Measurements from ENCODE around the gene NME5. TPM values are rescaled to one million over a fixed set of nuclear protein-coding genes. Genes with fewer than 3 reads are reported as not detected.

Gene NME5
- total RNA-seq, 1 donor from 2014 or later = 13.0 TPM

DNA sequence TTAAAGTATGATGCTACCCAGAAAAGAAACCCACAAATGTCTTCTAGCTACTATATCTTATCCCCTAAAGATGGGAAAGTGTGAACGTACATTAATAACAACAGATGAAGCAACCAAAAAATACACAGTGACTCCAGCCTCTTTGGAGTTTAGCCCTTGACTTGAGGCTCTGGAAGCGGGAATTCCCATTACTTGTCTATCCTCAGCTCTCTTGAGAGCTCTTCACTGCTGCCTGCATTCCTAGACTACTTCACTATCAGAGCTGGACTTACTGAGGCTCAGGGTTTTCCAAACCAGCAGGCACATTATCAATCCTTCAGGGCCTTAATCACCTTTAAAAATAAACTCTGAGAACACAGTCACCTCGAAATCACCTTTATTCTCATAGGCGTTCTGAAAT, 1.0 kb upstream of the NME5 start:
- DNase-seq (ENCODE audit: low spot score in 2 of 2) = no peak
- FAIRE-seq = no peak

DNA sequence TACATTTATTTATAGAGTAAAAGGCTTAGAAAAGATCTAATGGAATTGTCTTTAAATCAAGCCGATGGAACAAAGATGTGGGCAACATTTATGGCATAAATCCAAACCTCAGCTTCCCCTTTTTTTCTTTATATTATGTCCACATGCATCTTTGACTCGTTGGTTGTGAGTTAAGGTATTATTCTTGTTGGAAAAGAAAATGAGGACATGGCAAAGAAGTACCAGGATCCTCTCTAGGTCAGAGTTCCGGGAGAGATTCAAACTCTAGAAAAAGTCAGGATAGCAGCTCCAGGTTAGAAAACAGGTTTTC, 508 bp upstream of the NME5 start:
- DNase-seq (ENCODE audit: low spot score in 2 of 2) (no peak), FAIRE-seq (no peak)

DNA sequence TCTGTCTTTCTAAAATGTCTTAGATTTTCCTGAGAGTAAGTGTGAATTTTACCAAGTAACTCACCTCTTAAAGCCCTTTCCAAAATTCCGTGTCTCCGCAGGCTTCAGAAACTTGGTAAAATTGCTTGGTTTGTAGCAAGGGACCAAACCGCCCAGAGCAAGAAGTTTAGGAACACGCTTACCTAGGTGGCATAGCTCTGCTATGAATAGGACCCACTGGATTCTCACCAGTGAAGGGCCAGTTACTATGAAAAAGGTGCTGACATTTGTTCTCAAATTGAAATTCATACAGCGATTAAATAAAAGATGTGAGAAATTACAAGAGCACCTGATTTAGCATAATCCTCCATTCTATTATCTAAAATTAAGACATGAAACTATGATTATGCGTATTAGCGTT, 6.7 kb downstream of the NME5 start:
- no peak for FAIRE-seq

DNA sequence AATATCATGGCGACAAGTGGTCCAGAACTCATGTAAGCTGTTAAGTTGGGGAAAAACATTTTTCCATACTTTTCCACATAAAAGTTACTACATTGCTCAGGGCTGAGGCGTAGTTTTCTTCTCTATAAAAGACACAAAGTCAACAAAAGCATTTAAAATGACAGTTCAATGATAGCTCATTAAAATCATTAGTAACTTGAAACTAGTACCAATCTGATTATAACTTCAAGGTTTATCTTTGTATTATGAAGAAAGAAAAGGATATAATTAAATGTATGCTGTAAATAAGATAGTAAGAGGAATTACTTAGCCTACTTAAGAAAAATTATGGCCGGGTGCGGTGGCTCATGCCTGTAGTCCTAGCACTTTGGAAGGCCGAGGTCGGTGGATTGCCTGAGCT, 9.9 kb downstream of the NME5 start:
- FAIRE-seq = no peak
- no peak for DNase-seq (ENCODE audit: low spot score in 2 of 2)

More for the DNA sequence above, 6.7 kb downstream of the NME5 start:
- no peak for DNase-seq (ENCODE audit: low spot score in 2 of 2)

DNA sequence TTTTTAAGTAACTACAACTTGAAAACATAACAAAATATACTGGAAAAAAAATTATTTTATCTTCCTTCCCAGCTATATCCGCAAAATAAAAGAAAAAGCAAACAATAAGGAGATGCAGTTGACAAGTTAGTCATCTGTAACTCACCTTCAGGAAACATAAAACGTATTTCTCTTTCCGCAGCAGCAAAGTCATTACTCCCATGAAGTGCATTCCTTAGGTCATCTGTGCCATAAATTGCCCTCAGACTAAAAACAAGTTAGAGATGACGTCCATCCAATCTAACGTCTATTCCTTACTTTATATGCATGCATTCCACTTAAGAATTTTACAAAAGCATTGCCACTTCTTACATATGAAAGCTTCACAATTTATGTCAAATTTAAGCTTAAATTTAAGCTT, 10.9 kb downstream of the NME5 start:
- FAIRE-seq = no peak

DNA sequence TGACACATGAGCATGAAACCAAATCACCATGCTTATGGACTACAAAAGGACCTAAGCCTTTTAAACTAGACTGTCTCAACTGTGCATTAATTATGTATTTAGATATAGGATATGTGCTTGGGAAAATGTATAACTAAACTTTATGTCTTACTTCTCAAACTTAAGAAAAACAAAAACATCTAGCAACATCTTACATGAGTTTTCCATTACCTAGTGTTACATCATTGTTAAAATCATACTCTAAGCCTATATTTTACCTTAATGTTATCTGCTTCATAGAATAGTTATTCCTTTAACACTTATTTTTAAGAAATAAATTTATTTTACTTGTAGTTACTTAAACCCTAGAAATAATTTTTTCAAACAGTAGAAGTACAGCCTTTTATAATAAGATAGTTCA, 24.0 kb downstream of the NME5 start:
- DNase-seq (ENCODE audit: low spot score in 2 of 2) = no peak
- FAIRE-seq = peak; percentile 30

More for the DNA sequence above, 10.9 kb downstream of the NME5 start:
- DNase-seq (ENCODE audit: low spot score in 2 of 2) = no peak

DNA sequence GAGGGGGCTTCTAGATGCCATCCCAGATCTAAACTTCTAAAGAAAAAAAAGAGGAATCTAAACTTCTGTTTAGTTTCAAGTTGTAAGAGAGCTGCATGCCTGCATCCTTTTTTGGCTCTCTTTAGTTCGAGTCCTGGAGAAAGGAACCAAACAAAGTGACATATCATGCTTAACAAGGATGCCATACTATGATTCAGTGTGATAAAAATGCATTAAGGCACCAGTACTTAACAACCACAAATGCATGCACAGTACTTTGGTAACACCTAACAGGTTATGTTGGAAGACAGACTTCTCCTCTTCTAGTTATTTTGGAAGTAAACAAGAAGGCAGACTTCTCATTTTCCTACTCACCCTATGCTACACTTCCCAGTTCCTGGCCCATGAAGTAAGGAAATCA, 27.3 kb downstream of the NME5 start:
- FAIRE-seq = no peak

DNA sequence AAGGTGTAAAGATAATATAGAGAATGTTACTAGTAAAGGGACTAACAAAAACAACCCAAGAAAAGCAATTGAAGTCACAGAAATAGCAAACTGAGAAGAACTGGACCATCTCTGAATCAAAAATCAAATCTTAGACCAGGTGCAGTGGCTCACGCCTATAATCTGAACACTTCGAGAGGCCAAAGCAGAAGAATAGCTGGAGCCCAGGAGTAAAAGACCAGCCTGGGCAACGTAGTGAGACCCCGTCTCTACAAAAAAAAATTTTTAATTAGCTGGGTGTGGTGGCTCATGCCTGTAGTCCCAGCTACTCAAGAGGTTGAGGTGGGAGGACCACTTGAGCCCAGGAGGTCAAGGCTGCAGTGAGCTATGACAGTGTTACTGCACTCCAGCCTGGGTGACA, 28.0 kb downstream of the NME5 start:
- no peak for DNase-seq (ENCODE audit: low spot score in 2 of 2)
- no peak for FAIRE-seq

More for the DNA sequence above, 27.3 kb downstream of the NME5 start:
- DNase-seq (ENCODE audit: low spot score in 2 of 2) = no peak

DNA sequence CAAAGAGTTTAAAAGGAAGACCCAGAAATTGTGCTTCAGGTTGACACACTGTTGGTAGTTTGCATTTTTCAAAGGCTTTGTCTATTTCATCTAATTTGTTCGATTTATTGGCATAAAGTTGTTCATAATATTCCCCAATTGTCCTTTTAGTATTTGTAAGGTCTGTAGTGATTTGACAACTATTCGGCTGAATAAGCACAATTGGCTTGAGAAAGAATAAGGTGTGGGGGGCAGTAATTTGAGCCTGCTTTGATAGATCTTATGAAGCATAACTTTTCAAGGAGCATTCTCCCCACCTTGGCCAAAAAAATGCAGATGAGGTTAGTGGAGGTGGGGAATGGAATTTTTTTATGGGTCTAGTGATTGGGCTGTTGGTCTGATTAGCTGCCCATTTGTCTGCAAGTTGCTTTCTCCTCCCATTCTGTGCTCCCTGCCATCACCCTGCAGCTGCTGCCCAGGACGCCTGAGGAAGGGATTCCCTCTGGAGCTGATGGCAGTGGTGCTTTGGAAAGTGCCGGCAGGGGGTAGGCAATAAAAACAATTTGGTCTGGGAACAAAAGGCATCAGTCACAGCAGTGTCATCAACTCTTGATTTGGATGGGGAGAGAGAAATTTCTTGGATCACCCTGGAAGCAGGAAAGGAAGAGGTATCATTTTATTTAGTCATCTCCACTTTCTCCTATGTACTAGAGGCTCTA, 28.8 kb downstream of the NME5 start:
- FAIRE-seq (no peak), DNase-seq (ENCODE audit: low spot score in 2 of 2) (no peak)

DNA sequence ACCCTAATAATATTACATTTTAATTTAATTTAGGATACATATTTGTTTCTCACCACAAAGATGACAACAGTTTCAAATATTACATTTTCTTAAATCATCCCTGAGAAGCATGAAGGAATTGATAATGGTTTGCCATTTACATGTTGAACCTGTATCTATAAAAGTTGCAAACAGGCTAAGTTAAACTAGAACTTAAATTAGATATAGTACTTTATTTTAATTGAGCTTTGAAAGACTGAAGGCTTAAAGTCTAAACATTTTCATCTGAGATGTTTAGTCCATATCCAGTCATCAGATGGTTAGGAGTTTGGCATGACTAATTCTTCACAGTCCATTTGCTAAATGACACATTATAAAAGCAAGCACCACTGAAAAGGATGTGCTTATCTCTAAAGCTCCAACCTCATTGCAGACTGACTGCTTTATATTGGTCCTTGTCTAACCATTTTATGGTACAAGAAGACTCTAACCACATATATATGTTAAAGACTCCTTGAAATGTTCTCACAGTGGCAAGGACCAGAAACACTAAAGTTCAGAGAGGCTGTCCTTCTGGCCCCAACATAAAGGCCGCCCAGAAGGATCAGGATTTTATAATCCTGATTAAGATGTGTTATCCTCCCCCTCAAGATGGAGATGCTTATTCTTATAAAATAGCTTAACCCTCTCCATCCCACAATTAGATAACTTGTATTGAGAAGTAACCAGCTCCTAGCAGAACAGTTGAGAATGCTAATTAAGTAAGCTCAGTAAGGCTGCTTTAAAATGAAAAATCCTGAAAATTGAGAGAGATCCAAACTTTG, 29.6 kb downstream of the NME5 start:
- DNase-seq (ENCODE audit: low spot score in 2 of 2) (no peak), FAIRE-seq (no peak)

DNA sequence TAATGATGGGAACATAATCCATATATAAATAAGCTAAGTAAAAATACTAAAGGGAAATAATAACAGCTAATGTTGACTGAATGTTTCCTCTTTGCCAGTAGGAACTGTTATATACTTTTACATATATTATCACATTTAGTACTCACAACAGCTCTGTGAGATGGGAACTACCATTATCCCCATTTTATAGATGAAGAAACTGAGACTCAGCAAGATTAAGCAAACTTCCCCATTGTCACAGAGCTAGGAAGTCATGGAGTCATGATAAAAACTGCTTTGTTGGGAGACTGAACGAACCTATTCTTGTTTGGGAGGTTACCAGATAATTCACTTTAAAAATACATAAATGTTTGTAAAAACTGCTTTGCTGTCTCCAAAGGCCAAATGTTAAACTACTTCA, 32.0 kb downstream of the NME5 start:
- DNase-seq (ENCODE audit: low spot score in 2 of 2) = no peak
- no peak for FAIRE-seq

DNA sequence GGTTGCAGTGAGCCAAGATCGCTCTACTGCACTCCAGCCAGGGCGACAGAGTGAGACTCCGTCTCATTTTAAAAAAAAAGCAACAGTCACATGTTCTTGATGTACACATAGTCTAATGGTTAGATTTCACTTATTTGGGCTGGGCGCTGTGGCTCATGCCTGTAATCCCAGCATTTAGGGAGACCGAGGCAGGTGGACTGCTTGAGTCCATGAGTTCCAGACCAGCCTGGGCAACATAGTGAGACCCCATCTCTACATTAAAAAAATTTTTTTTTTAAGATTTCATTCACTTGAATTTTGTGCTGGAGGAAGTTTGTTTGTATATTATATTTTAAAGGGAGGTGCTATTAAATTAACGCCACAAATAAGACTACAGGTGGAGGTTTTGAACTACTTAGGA, 33.5 kb downstream of the NME5 start:
- no peak for DNase-seq (ENCODE audit: low spot score in 2 of 2)
- FAIRE-seq = no peak

DNA sequence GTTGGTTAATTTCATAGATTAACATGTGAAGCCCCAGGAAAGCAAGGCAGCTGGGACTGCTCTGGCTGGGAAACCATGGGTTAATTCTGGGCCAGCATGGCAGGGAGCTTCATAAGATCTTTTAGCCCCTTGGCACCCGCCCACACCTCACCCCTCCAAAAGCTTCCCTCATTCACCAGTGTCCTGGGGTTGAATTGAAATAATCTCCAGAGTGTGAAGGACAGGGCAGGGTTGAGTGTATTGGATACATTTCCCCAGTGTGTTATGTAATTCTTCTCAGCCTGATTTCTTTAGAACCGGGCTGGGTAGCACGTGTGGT, 36.0 kb downstream of the NME5 start:
- no peak for FAIRE-seq
- DNase-seq (ENCODE audit: low spot score in 2 of 2) = no peak

DNA sequence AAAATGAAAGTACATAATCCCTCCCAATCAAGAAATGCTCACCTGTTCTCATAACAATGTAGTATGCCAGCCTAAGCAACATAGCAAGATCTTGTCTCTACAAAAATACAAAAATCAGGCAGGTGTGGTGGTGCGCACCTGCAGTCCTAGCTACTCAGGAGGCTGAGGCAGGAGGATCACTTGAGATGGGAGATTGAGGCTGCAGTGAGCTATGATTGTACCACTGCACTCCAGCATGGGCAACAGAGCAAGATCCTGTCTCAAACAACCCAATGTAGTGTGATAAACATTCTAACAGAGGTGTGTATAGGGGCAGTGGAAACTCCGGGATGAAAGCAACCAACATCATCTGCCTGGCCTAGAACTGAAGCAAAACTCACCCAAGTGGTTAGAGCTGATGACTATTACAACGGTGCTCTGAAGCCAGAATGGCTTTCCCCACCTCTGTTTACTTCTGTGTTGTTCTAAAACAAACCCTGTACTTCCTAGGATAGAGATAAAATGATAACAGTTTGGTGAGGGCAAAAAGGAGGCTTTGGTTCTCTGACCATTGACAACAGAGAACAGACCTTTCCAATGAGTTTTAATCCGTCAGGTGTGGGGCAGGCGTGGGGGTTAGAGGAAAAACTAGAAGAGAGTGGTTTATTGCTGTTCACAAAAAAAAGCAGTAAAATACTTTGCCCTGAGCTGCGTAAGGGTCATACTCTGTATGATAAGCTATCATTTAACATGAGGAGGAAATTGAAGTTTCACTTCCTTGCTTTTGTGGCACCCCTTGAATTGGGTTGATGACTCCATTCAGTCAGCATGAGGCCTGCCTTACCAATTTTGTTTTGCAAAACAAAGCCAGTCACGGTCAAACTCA, 36.5 kb downstream of the NME5 start:
- FAIRE-seq = no peak
- no peak for DNase-seq (ENCODE audit: low spot score in 2 of 2)

DNA sequence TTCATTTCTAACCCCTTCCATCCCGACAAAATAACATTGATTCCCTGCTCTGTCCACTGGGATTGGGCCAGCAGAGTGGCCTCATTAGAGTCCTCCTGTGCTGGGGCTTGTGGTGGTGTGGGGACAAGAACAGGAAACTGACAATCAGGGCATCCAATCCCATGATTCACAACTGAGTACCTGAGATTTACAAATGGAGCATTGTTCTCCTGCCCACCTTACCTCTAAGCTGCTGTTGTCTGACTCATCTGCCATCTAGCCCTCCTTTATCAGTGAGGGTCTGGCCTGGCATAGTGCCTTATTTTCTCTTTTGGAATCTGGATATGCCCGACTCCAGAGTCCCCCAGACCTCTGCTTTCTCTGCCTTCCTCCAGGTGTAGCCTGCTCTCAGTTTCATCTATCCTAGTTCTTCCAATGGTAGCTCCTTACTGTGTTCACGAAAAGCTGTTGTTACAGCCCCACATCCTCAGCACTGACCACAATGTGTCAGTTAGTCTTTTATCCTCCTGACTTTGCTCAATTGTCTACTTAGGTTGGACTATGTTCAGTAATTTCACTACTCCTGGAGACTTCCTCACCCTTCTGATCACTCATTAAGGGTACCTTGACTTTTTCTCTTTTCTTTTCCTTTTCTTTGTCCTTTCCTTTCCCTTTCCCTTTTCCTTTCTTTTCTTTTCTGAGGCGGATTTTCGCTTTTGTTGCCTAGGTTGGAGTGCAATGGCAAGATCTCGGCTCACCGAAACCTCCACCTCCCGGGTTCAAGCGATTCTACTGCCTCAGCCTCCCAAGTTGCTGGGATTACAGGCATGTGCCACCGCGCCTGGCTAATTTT, 42.0 kb downstream of the NME5 start:
- FAIRE-seq (no peak), DNase-seq (ENCODE audit: low spot score in 2 of 2) (no peak)

DNA sequence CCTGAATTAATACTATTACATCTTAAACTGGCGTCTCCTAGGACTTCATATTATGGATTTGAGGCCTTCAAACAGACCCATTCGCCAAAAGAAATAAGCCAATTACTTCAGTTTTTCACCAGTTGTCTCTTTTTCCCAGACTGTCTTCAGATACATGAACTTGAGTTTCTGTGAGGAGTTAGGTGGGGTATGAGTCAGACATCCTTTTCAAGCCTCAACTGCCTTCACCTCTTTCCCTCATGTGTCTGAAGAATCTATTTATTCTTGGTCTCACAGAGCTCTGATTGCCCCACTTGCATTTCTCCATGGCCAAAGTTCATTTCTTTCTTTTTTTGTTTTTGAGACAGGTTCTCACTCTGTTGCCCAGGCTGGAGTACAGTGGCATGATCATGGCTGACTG, 42.9 kb downstream of the NME5 start:
- no peak for DNase-seq (ENCODE audit: low spot score in 2 of 2)
- FAIRE-seq = no peak

DNA sequence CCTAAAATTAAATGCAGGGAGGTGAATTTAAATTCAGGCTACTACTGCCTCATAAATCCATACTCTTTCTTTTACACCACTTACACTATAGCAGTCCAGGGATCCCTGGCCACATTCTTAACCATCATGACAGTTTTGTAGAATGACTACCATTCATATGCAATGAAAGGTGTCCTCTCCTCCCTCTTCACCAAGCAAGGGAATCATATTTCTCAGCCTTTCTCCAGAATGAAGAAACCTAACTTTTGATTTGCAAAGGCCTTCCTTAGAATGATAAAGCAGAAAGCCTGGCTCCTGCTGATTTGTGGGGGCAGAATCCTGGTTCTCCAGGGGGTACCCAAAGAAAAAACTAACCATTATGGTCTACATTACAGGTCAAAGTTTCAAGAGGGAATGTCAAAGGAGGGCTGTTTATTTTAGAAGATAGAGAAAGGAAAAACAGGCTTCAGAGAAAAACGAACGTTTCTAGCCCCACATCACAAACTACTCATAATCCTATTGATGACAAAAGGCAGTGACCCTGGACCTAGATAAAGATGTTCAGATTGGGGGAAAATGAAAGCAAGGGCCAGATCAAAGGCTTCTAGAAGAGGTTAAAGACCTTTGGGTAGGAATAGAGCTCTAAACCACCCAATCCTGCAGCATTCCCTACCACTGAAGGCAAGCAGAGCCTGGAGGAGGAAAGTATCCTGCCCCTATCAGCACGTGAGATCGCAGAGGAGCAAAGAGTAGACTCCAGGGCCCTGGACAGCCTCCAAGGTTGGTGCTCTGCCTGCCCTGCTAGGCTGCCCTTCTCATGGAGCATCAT, 43.9 kb downstream of the NME5 start:
- FAIRE-seq = no peak
- no peak for DNase-seq (ENCODE audit: low spot score in 2 of 2)

DNA sequence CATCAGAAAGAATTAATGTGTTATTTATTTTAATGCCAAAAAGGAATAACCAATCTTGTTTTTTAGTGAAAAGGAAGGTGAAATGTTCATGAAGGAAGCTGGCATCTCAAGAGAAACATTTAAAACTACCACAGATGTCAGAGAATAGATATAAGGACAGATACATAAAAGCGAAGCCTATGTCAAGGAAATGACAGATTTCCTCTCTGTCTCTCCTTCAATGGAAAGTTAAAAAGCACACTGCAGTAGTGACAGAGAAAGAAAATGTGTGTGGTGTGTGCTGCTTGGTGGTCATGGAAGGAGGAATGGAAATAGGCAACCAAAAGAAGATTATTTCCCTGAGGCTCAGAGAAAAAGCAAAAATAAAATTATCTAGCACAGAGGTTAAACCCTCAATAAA, 46.2 kb downstream of the NME5 start:
- DNase-seq (ENCODE audit: low spot score in 2 of 2) = no peak
- FAIRE-seq = no peak

DNA sequence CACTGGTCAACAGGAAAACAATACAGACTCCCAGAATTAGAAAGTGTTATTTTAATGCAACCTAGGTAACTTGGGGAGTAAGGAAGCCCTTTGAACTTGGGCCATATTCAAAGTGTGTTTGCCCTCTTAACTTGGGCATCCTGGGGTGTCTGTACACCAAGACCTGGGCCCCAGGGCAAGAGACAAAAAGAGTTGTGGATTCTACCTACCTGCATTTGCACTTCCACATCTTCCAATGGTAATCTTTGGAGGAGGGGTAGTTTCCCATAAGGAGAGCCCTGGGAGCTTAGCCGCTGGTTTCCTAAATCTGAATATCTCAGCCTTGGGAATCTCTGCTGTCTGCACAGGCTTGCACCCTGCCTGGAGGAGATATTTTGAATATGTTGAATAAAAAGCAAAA, 46.9 kb downstream of the NME5 start:
- no peak for DNase-seq (ENCODE audit: low spot score in 2 of 2)
- no peak for FAIRE-seq

DNA sequence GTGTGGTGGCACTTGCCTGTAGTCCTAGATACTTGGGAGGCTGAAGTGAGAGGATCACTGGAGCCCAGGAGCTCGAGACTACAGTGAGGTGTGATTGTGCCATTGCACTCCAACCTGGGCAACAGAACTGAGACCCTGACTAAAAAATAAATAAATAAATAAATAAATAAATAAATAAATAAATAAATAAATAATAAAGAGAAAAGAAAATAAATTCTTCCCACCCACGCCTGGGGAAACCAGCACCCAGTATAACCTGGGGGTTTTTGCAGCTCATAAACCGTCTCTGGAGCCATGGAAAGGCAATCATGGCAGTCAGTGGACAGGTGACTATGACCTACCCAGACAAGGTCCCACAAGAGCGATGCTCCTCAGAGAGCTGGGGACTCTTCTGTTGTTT, 47.5 kb downstream of the NME5 start:
- FAIRE-seq (no peak), DNase-seq (ENCODE audit: low spot score in 2 of 2) (no peak)

Measured in frontal cortex (tissue), 4 donors.